ENCODE measurements around the gene TRIM3.

GRCh38 chr11:6486938-6487337, 13.2 kb upstream of the TRIM3 start:
- TF ChIP-seq CTCF (IDR thresholded peaks at IDR 0.05) (no peak), POLR2A (IDR thresholded peaks at IDR 0.05) (no peak)
